OCI-LY7 (cell line): ENCODE data around the gene DSCAM. TPM values are rescaled to one million over a fixed set of nuclear protein-coding genes. Genes with fewer than 3 reads are reported as not detected.

Source experiments
- BruUV-seq: library from RNA; stranded (reverse); fragments of 400-500 nt; replicated peaks from 2 replicates; lab custom pipeline; 2021; lab: Mats Ljungman, UMichigan
- CTCF ChIA-PET: fragments of 300-600 bp; sonication (Branson Sonifier 250); formaldehyde crosslinking; loops from one replicate; lab custom pipeline; 2022; ENCODE audit warnings: antibody characterized with exemption; ENCODE audit not compliant: unreplicated experiment; lab: Charles Lee
- POLR2A ChIA-PET: fragments of 300-600 bp; sonication (Branson Sonifier 250); formaldehyde crosslinking; loops from one replicate; lab custom pipeline; 2022; ENCODE audit warnings: antibody characterized with exemption; lab: Charles Lee
- DNase-seq: peaks from one replicate; pipeline ENCODE4 v3.0.0-alpha.2; 2015; ENCODE audit warnings: low spot score
- H2AFZ ChIP-seq: fragments of 200-600 bp; sonication (generic), shearing (Covaris generic); 2 replicates; pipeline ENCODE4 v1.6.1; 2014; ENCODE audit warnings: mild to moderate bottlenecking, antibody characterized with exemption, low read length, moderate library complexity
- H3K27ac ChIP-seq: fragments of 200-600 bp; sonication (generic); 2 replicates; pipeline ENCODE4 v1.5.1; 2014; ENCODE audit warnings: mixed run types, low read depth, mild to moderate bottlenecking, moderate library complexity, low read length, inconsistent platforms; ENCODE audit not compliant: poor library complexity, severe bottlenecking
- H3K36me3 ChIP-seq: fragments of 200-600 bp; sonication (generic); 2 replicates; pipeline ENCODE4 v1.6.1; 2014; ENCODE audit warnings: mild to moderate bottlenecking, antibody characterized with exemption, low read length, moderate library complexity, mixed read lengths; ENCODE audit not compliant: insufficient read depth
- H3K4me1 ChIP-seq: fragments of 200-600 bp; sonication (generic); 2 replicates; pipeline ENCODE4 v1.5.1; 2014; ENCODE audit warnings: mild to moderate bottlenecking, low read length; ENCODE audit not compliant: insufficient read depth, poor library complexity, severe bottlenecking
- H3K4me2 ChIP-seq: fragments of 200-600 bp; sonication (generic); 2 replicates; pipeline ENCODE4 v1.6.1; 2014; ENCODE audit warnings: mild to moderate bottlenecking, low read length
- H3K4me3 ChIP-seq: fragments of 200-600 bp; sonication (generic); 2 replicates; pipeline ENCODE4 v1.5.1; 2014; ENCODE audit warnings: mild to moderate bottlenecking, low read depth, low read length; ENCODE audit not compliant: poor library complexity, severe bottlenecking
- H3K79me2 ChIP-seq: fragments of 200-600 bp; sonication (generic); 2 replicates; pipeline ENCODE4 v1.6.1; 2016; ENCODE audit warnings: low read depth, mild to moderate bottlenecking, low read length, moderate library complexity, mixed read lengths; ENCODE audit not compliant: insufficient read depth
- H3K9me2 ChIP-seq: fragments of 200-600 bp; sonication (generic); 2 replicates; pipeline ENCODE4 v1.6.1; 2016; ENCODE audit warnings: mild to moderate bottlenecking, low read length, mixed read lengths; ENCODE audit not compliant: insufficient read depth
- H3K9me3 ChIP-seq: fragments of 200-600 bp; sonication (generic); 2 replicates; pipeline ENCODE4 v1.6.1; 2014; ENCODE audit warnings: mild to moderate bottlenecking, mixed run types, low read length, mixed read lengths
- H4K20me1 ChIP-seq: fragments of 200-600 bp; sonication (generic); 2 replicates; pipeline ENCODE4 v1.6.1; 2014; ENCODE audit warnings: mild to moderate bottlenecking, antibody characterized with exemption, low read length, moderate library complexity, mixed read lengths; ENCODE audit not compliant: insufficient read depth
- EZH2phosphoT487 ChIP-seq: fragments of 200-600 bp; sonication (generic); IDR thresholded peaks from 2 replicates; pipeline ENCODE4 v1.6.1; 2018; ENCODE audit warnings: low read depth, borderline replicate concordance, mild to moderate bottlenecking, mixed run types, antibody characterized with exemption, low read length, moderate library complexity, mixed read lengths
- intact Hi-C: fragments of 100-400 bp; cut with micrococcal nuclease; formaldehyde crosslinking; loops from one replicate; pipeline ENCODE4 v1.10.0; 2022; ENCODE audit not compliant: unreplicated experiment
- total RNA-seq, 2 experiments: library from RNA; depleted of rRNA in 1 of 2; stranded (reverse); fragments of >200 nt in 1 of 2; shearing (Covaris generic) in 1 of 2; gene quantifications; 2 replicates each; pipeline ENCODE4 v1.2.3, GENCODE V29; 2014 to 2022
- TF ChIP-seq, protein P1 (sequence below): fragments of 200-600 bp; sonication (generic); conservative IDR thresholded peaks from 2 replicates; pipeline ENCODE4 v1.5.1; 2014; ENCODE audit warnings: mild to moderate bottlenecking, antibody characterized with exemption, low read length, moderate library complexity, mixed read lengths

The DSCAM gene
- total RNA-seq, 2 experiments from 2014 or later = not detected

DNA sequence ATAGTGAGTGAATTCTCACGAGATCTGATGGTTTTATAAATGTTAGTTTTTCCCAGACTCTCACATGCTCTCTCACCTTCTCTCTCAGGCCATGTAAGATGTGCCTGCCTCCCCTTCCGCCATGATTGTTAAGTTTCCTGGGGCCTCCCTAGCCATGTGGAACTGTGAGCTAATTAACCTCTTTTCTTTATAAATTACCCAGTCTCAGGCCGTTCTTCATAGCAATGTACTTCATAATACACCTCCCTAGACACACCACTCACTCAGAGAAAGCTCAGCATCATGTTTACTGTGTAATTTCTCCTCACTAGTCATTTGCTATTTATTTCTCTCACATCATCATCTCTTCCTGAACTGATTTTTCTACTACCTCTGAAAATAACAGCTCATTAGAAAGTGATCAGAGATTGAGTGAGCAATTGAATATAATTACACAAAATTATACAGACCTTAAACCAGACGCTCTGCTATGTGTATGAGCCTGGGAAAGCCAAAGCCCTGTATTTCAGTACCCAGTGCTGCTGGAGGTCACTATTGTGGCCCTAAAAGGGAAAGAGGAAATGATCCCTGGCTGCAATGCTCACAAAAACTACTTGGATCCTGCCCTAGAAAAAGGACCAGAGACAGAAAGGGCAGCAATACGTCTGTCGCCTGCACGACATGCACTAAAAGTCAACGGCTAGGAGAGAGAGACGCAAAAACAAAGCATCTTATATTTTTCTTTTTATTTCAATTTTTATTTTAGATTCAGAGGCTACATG, 284.5 kb downstream of the DSCAM start:
- no peaks in the 10 kb centered on the region for H3K36me3 ChIP-seq
- H2AFZ ChIP-seq = no peak overlapping the region
- ChIA-PET CTCF (no interaction called here), POLR2A (interaction anchor here (0.5 kb wide), 1 partner anchor 275 kb away, joined by 3 read pairs; no protein-coding TSS in a partner anchor)
- H3K4me1 ChIP-seq = no peaks in the 10 kb centered on the region
- TF ChIP-seq, protein P1, sequence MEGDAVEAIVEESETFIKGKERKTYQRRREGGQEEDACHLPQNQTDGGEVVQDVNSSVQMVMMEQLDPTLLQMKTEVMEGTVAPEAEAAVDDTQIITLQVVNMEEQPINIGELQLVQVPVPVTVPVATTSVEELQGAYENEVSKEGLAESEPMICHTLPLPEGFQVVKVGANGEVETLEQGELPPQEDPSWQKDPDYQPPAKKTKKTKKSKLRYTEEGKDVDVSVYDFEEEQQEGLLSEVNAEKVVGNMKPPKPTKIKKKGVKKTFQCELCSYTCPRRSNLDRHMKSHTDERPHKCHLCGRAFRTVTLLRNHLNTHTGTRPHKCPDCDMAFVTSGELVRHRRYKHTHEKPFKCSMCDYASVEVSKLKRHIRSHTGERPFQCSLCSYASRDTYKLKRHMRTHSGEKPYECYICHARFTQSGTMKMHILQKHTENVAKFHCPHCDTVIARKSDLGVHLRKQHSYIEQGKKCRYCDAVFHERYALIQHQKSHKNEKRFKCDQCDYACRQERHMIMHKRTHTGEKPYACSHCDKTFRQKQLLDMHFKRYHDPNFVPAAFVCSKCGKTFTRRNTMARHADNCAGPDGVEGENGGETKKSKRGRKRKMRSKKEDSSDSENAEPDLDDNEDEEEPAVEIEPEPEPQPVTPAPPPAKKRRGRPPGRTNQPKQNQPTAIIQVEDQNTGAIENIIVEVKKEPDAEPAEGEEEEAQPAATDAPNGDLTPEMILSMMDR = no peak
- TF ChIP-seq EZH2phosphoT487 = no peak
- H3K4me2 ChIP-seq = no peak overlapping the region
- no peaks in the 10 kb centered on the region for H3K79me2 ChIP-seq
- no peak overlapping the region for H3K27ac ChIP-seq
- intact Hi-C loops = no loop called here
- H4K20me1 ChIP-seq = no peaks in the 10 kb centered on the region
- H3K9me2 ChIP-seq = no peaks in the 10 kb centered on the region
- no TSS peak for BruUV-seq
- H3K9me3 ChIP-seq = 0 out of 2 replicates have a peak, but pooled peaks cover 7% of the 10 kb centered on the region
- H3K4me3 ChIP-seq = no peak overlapping the region
- no peak for DNase-seq

GRCh38 chr21:40556442-40556968, 290.5 kb downstream of the DSCAM start:
- H3K4me2 ChIP-seq = no peak overlapping the region
- DNase-seq = no peak
- ChIA-PET POLR2A (no interaction called here), CTCF (no interaction called here)
- H3K79me2 ChIP-seq = no peaks in the 10 kb centered on the region
- H3K4me1 ChIP-seq = no peaks in the 10 kb centered on the region
- no peaks in the 10 kb centered on the region for H3K36me3 ChIP-seq
- H2AFZ ChIP-seq = no peak overlapping the region
- BruUV-seq = no TSS peak
- no peaks in the 10 kb centered on the region for H4K20me1 ChIP-seq
- no peak overlapping the region for H3K4me3 ChIP-seq
- intact Hi-C loops = no loop called here
- no peak overlapping the region for H3K27ac ChIP-seq
- no peaks in the 10 kb centered on the region for H3K9me2 ChIP-seq
- TF ChIP-seq, protein P1 = no peak
- no peak for TF ChIP-seq EZH2phosphoT487
- no peaks in the 10 kb centered on the region for H3K9me3 ChIP-seq

DNA sequence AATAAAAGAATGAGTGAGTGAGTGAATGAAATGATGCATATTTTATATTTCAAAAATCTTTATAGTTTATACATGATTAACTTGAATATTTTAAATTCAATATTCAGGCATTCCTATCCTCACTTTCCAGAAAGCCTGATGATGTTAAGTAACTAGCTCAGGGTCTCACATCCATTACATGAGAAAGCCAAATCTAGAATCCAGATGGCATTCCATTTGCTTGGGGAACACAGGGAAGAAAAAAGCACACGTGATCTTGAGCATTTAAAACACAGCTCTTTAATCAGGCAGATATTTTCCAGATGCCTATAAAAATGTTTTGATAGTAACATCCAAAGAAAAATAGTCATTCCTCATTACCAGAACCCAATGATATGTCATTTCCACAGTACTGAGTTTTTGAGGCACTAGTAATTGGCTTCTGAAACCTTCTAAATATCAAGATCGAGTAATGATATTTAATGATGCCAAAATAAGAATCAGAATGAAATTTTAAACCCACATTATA, 291.9 kb downstream of the DSCAM start:
- Histone ChIP-seq H3K36me3 (no peaks in the 10 kb centered on the region), H4K20me1 (no peaks in the 10 kb centered on the region), H3K4me1 (no peaks in the 10 kb centered on the region), H3K79me2 (no peaks in the 10 kb centered on the region), H3K9me2 (no peaks in the 10 kb centered on the region), H3K4me3 (no peak overlapping the region), H3K9me3 (no peaks in the 10 kb centered on the region), H3K27ac (no peak overlapping the region), H3K4me2 (no peak overlapping the region), H2AFZ (no peak overlapping the region)
- CTCF ChIA-PET = no interaction called here
- POLR2A ChIA-PET = interaction anchor here (0.6 kb wide), 1 partner anchor 515 kb away, joined by 3 read pairs; no protein-coding TSS in a partner anchor
- BruUV-seq = no TSS peak
- TF ChIP-seq, protein P1 = no peak
- no peak for TF ChIP-seq EZH2phosphoT487
- intact Hi-C loops = no loop called here
- no peak for DNase-seq
